Caco-2 (cell line): ENCODE measurements around the gene KCNK13. TPM values are rescaled to one million over a fixed set of nuclear protein-coding genes. Genes with fewer than 3 reads are reported as not detected.
A peak's percentile ranks its signal among the peaks of the same experiment; 100 is the strongest.

Source experiments
- BruUV-seq: library from RNA; stranded (reverse); fragments of 400-500 nt; replicated peaks from 2 replicates; lab custom pipeline; 2021; lab: Mats Ljungman, UMichigan
- CTCF ChIA-PET: fragments of 300-600 bp; sonication (Branson Sonifier 250); formaldehyde crosslinking; loops from one replicate; lab custom pipeline; 2022; ENCODE audit warnings: antibody characterized with exemption; lab: Charles Lee
- POLR2A ChIA-PET: fragments of 300-600 bp; sonication (Branson Sonifier 250); formaldehyde crosslinking; loops from one replicate; lab custom pipeline; 2022; ENCODE audit warnings: antibody characterized with exemption; lab: Charles Lee
- DNase-seq, 2 experiments: peaks; one replicate each; pipeline versions ENCODE4 v3.0.0 to v3.0.0-alpha.2; 2020 to 2022
- H3K27me3 ChIP-seq: replicated peaks from 2 replicates; pipeline ENCODE4 v1.6.0; 2011; ENCODE audit warnings: low read length; ENCODE audit not compliant: control insufficient read depth, insufficient read depth
- H3K36me3 ChIP-seq: 2 replicates; pipeline ENCODE4 v1.5.1; 2011; ENCODE audit warnings: low read length; ENCODE audit not compliant: control insufficient read depth, insufficient read depth
- H3K4me1 ChIP-seq: fragments of 250-450 bp; sonication (Bioruptor Pico); 2 replicates; pipeline ENCODE4 v1.5.1; 2020; ENCODE audit warnings: mild to moderate bottlenecking
- H3K4me3 ChIP-seq: 2 replicates; pipeline ENCODE4 v1.5.1; 2011; ENCODE audit warnings: low read depth, mild to moderate bottlenecking, control low read depth, low read length
- H3K9me3 ChIP-seq: fragments of 250-450 bp; sonication (Bioruptor Pico); 2 replicates; pipeline ENCODE4 v1.5.1; 2020; ENCODE audit warnings: mild to moderate bottlenecking, moderate library complexity
- H3K27ac Mint-ChIP-seq: one replicate; pipeline ENCODE4 v1.8.0; 2022; ENCODE audit warnings: mixed read lengths; ENCODE audit not compliant: unreplicated experiment
- H3K27me3 Mint-ChIP-seq: one replicate; pipeline ENCODE4 v1.8.0; 2022; ENCODE audit warnings: mixed read lengths; ENCODE audit not compliant: insufficient read depth, unreplicated experiment
- H3K36me3 Mint-ChIP-seq: one replicate; pipeline ENCODE4 v1.8.0; 2022; ENCODE audit warnings: mild to moderate bottlenecking, mixed read lengths; ENCODE audit not compliant: insufficient read depth, unreplicated experiment
- H3K4me1 Mint-ChIP-seq: one replicate; pipeline ENCODE4 v1.8.0; 2022; ENCODE audit warnings: low read depth, mixed read lengths; ENCODE audit not compliant: unreplicated experiment
- H3K4me3 Mint-ChIP-seq: one replicate; pipeline ENCODE4 v1.8.0; 2022; ENCODE audit warnings: mild to moderate bottlenecking, moderate library complexity, mixed read lengths; ENCODE audit not compliant: unreplicated experiment
- H3K9me3 Mint-ChIP-seq: one replicate; pipeline ENCODE4 v1.8.0; 2022; ENCODE audit warnings: mixed read lengths; ENCODE audit not compliant: unreplicated experiment
- intact Hi-C: fragments of 100-400 bp; cut with micrococcal nuclease; formaldehyde crosslinking; loops from one replicate; pipeline ENCODE4 v1.10.0; 2022; ENCODE audit not compliant: unreplicated experiment
- total RNA-seq: library from RNA; stranded (reverse); gene quantifications from 2 replicates; pipeline ENCODE4 v1.2.3, GENCODE V29; 2022
- TF ChIP-seq, protein P1 (sequence below), 2 experiments: fragments of 200-600 bp in 1 of 2; IDR thresholded peaks; 1 replicate in 1 of 2; 2 replicates in 1 of 2; pipeline versions ENCODE4 v1.5.1 to v1.8.0; 2011 to 2022; ENCODE audit warnings: antibody characterized with exemption in 1 of 2, control low read depth in 1 of 2, inconsistent platforms in 1 of 2, low read depth in 1 of 2, low read length in 1 of 2, mild to moderate bottlenecking in 1 of 2, moderate library complexity in 1 of 2; ENCODE audit not compliant: insufficient read depth in 1 of 2, severe bottlenecking in 1 of 2, unreplicated experiment in 1 of 2

The KCNK13 gene
- total RNA-seq, 1 experiment from 2014 or later, result not detected

DNA sequence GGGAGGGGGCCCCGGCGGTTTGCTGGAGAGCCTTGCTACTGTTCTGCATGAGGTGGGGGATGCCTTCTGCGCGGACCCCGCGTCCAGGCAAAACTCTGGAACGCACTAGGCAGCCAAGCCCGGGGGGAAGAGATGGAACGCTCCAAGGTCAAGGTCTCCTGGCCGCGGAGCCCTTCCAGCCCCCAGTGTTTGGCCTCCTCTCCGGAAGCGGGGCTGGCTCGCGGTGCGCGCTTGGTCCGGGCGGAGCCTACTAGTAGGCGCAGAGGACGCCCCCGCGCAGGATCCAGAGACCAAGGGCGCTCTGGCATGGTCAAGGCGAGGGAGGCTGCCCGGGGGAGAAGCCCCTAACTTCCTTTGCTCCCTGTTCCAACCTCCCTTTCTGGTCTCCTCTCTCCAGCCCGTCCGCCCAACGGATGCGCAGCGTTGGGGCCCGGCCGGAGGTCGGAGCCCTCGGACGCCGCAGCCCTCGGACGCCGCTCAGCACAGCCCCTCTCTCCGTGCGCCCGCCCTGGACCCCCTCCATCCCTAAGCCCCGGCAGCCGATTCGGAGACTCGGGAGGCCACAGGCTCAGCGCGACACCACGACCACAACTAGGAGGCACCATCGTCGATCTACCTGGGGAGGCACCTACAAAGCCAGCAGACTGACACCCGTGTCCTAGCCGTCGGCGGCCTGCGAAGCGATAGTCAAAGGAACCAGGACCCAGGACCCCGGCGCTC, 669 bp upstream of the KCNK13 start:
- peaks cover 4% of the 10 kb centered on the region; the same call in 1 of the 2 replicates for H3K9me3 ChIP-seq
- no peaks in the 10 kb centered on the region for H3K9me3 Mint-ChIP-seq
- DNase-seq, result peak in 1 of 2 experiments; percentile 17
- peaks cover 10% of the 10 kb centered on the region for H3K4me1 Mint-ChIP-seq
- peaks cover 32% of the 10 kb centered on the region for H3K27me3 Mint-ChIP-seq
- peak overlapping the region; percentile 32 for H3K4me3 ChIP-seq
- no TSS peak for BruUV-seq
- intact Hi-C loops, result loop anchor here (1.0 to 5.0 kb wide), 2 partner anchors 88 to 176 kb away; no protein-coding TSS in a partner anchor
- peaks cover 8% of the 10 kb centered on the region; the same call in 1 of the 2 replicates for H3K4me1 ChIP-seq
- no peaks in the 10 kb centered on the region for H3K36me3 Mint-ChIP-seq
- peaks cover 5% of the 10 kb centered on the region for H3K27me3 ChIP-seq
- no peak overlapping the region for H3K27ac Mint-ChIP-seq
- H3K36me3 ChIP-seq, result no peaks in the 10 kb centered on the region
- H3K4me3 Mint-ChIP-seq, result peak overlapping the region; percentile 85
- ChIA-PET CTCF (interaction anchor here (0.6 to 0.9 kb wide), 2 partner anchors 9 to 174 kb away, joined by 3 read pairs; no protein-coding TSS in a partner anchor), POLR2A (no interaction called here)
- TF ChIP-seq, protein P1, sequence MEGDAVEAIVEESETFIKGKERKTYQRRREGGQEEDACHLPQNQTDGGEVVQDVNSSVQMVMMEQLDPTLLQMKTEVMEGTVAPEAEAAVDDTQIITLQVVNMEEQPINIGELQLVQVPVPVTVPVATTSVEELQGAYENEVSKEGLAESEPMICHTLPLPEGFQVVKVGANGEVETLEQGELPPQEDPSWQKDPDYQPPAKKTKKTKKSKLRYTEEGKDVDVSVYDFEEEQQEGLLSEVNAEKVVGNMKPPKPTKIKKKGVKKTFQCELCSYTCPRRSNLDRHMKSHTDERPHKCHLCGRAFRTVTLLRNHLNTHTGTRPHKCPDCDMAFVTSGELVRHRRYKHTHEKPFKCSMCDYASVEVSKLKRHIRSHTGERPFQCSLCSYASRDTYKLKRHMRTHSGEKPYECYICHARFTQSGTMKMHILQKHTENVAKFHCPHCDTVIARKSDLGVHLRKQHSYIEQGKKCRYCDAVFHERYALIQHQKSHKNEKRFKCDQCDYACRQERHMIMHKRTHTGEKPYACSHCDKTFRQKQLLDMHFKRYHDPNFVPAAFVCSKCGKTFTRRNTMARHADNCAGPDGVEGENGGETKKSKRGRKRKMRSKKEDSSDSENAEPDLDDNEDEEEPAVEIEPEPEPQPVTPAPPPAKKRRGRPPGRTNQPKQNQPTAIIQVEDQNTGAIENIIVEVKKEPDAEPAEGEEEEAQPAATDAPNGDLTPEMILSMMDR (IDR thresholded peaks at IDR 0.05; ENCODE audit: insufficient read depth in 1 of 2, low read depth in 1 of 2, low read length in 1 of 2, severe bottlenecking in 1 of 2, unreplicated experiment in 1 of 2), result no peak

DNA sequence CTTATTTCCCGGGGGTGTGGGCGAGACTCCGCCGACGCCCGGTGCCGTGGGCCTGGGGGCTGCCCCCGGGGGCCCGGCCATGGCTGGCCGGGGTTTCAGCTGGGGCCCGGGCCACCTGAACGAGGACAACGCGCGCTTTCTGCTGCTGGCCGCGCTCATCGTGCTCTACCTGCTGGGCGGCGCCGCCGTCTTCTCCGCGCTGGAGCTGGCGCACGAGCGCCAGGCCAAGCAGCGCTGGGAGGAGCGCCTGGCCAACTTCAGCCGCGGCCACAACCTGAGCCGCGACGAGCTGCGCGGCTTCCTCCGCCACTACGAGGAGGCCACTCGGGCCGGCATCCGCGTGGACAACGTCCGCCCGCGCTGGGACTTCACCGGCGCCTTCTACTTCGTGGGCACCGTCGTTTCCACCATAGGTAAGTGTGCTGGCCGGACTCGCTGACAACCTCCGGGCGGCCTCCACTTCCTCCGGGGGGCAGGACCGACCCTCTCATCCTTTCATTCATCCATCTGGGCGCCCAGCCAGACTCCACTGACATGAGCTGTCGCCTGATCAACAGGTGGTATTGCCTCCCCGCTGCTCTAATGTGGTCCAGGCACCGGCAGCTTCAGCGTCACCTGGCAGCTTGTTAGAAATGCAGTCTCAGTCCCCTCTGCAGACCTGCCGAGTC, 467 bp downstream of the KCNK13 start:
- H3K4me3 Mint-ChIP-seq, result peak overlapping the region; percentile 85
- no TSS peak for BruUV-seq
- no peaks in the 10 kb centered on the region for H3K9me3 Mint-ChIP-seq
- no peaks in the 10 kb centered on the region for H3K36me3 Mint-ChIP-seq
- Histone ChIP-seq H3K36me3 (no peaks in the 10 kb centered on the region), H3K9me3 (peaks cover 4% of the 10 kb centered on the region; the same call in 1 of the 2 replicates), H3K4me1 (peaks cover 8% of the 10 kb centered on the region; the same call in 1 of the 2 replicates), H3K27me3 (peaks cover 5% of the 10 kb centered on the region), H3K4me3 (peak overlapping the region; percentile 32)
- CTCF ChIA-PET, result interaction anchor here (0.6 to 0.9 kb wide), 3 partner anchors 8 to 173 kb away, joined by 3 read pairs; partner anchors contain the start of gene EFCAB11
- no peak overlapping the region for H3K27ac Mint-ChIP-seq
- POLR2A ChIA-PET, result no interaction called here
- TF ChIP-seq, protein P1 (IDR thresholded peaks at IDR 0.05; ENCODE audit: insufficient read depth in 1 of 2, low read depth in 1 of 2, low read length in 1 of 2, severe bottlenecking in 1 of 2, unreplicated experiment in 1 of 2), result no peak
- peaks cover 34% of the 10 kb centered on the region for H3K27me3 Mint-ChIP-seq
- H3K4me1 Mint-ChIP-seq, result peaks cover 10% of the 10 kb centered on the region
- intact Hi-C loops, result loop anchor here (5.0 kb wide), 1 partner anchor 175 kb away; no protein-coding TSS in a partner anchor
- DNase-seq, result peak in 1 of 2 experiments; percentile 29
